GM19372 (cell line): ENCODE measurements around the gene SCUBE3.

Experiments
- ATAC-seq: cut with Tn5 transposase; IDR thresholded peaks from one replicate; pipeline ENCODE4 v1.9.1; 2021; ENCODE audit warnings: mild to moderate bottlenecking, low read depth, moderate library complexity; ENCODE audit not compliant: unreplicated experiment

Gene SCUBE3

GRCh38 chr6:35213824-35214756 lies at the start of gene SCUBE3:
Gene SCUBE3, plus strand, starts transcription at chr6:35213956. Its CDS starts 463 bp downstream, at chr6:35214419.
- ATAC-seq = no peak

GRCh38 chr6:35164277-35164676 lies 49.5 kb upstream of the SCUBE3 start:
- ATAC-seq = no peak

- no peak for ATAC-seq
These were observed 48.9 kb upstream of the SCUBE3 start for GRCh38 chr6:35164868-35165267.

GRCh38 chr6:35165630-35166071 lies 48.1 kb upstream of the SCUBE3 start:
- ATAC-seq = no peak

GRCh38 chr6:35166116-35166515 lies 47.6 kb upstream of the SCUBE3 start:
- ATAC-seq = no peak

- no peak for ATAC-seq
These were observed 47.2 kb upstream of the SCUBE3 start for GRCh38 chr6:35166520-35166919.

GRCh38 chr6:35167505-35167904 lies 46.3 kb upstream of the SCUBE3 start:
- no peak for ATAC-seq

- no peak for ATAC-seq
These were observed 45.3 kb upstream of the SCUBE3 start for GRCh38 chr6:35168461-35168861.

- no peak for ATAC-seq
These were observed 43.6 kb upstream of the SCUBE3 start for GRCh38 chr6:35170166-35170565.

GRCh38 chr6:35170891-35171290 lies 42.9 kb upstream of the SCUBE3 start:
- ATAC-seq = no peak

GRCh38 chr6:35173044-35173426 lies 40.7 kb upstream of the SCUBE3 start:
- no peak for ATAC-seq

- no peak for ATAC-seq
These were observed 40.2 kb upstream of the SCUBE3 start for GRCh38 chr6:35173427-35174087.

- ATAC-seq = no peak
These were observed 39.7 kb upstream of the SCUBE3 start for GRCh38 chr6:35174088-35174434.

- no peak for ATAC-seq
These were observed 39.3 kb upstream of the SCUBE3 start for GRCh38 chr6:35174501-35174900.

- no peak for ATAC-seq
These were observed 37.3 kb upstream of the SCUBE3 start for GRCh38 chr6:35176301-35177024.

GRCh38 chr6:35177157-35177556 lies 36.6 kb upstream of the SCUBE3 start:
- ATAC-seq = no peak

GRCh38 chr6:35177596-35177995 lies 36.2 kb upstream of the SCUBE3 start:
- no peak for ATAC-seq

GRCh38 chr6:35178012-35178411 lies 35.7 kb upstream of the SCUBE3 start:
- no peak for ATAC-seq

GRCh38 chr6:35178932-35179832 lies 34.6 kb upstream of the SCUBE3 start:
- no peak for ATAC-seq

GRCh38 chr6:35179901-35180535 lies 33.7 kb upstream of the SCUBE3 start:
- ATAC-seq = no peak
